ENCODE measurements around the gene ARHGEF4. TPM values are rescaled to one million over a fixed set of nuclear protein-coding genes. Genes with fewer than 3 reads are reported as not detected.
A peak's percentile ranks its signal among the peaks of the same experiment; 100 is the strongest.

Gene ARHGEF4
- total and polyA plus RNA-seq, 7 experiments from 2014 or later: 2.0 to 4.4 (median 3.0) TPM; not detected in 1

DNA sequence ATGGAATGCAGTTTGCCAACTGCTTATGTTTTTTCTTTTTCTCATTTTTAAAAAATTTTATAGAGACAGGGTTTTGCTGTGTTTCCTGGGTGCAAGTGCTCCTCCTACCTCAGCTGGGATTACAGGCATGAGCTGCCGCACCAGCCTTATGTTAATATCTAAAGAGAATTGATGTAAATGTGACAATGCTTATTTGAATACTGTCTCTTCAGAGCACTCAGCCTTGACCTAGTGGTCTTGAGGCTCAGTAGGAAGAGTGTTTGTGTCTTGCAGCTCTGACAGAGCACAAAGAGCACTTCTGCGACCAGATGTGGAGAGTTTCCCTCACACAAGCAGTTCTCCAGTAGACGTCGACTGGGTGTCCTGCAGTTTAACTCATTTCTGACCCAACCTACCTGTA lies 55.3 kb downstream of the ARHGEF4 start:
- Mint-ChIP-seq H3K27ac (no peak overlapping the region), H3K36me3 (no peaks in the 10 kb centered on the region), H3K4me1 (no peaks in the 10 kb centered on the region), H3K27me3 (peaks cover 16 to 37% (median 32%) of the 10 kb centered on the region in 5 donors), H3K4me3 (no peak overlapping the region), H3K9me3 (peaks cover 0 to 6% (median 0%) of the 10 kb centered on the region in 11 donors)
- Histone ChIP-seq H3K27me3 (ENCODE audit: control insufficient read depth in 2 of 2, insufficient read depth in 2 of 2, low read length in 2 of 2) (no peaks in the 10 kb centered on the region), H3K4me1 (ENCODE audit: control insufficient read depth in 2 of 2, insufficient read depth in 2 of 2, low read length in 2 of 2) (no peaks in the 10 kb centered on the region), H3K36me3 (ENCODE audit: control insufficient read depth in 2 of 3, insufficient read depth in 3 of 3, low read length in 3 of 3) (no peaks in the 10 kb centered on the region), H3K4me3 (ENCODE audit: low read length) (no peak overlapping the region), H3K27ac (ENCODE audit: low read depth, low read length) (no peak overlapping the region), H3K9me3 (ENCODE audit: control insufficient read depth in 2 of 3, low read length in 3 of 3) (no peaks in the 10 kb centered on the region)
- DNase-seq (no peak), ATAC-seq (no peak)
- ChIA-PET CTCF (no interaction called here), POLR2A (no interaction called here)
- intact Hi-C loops (cut with micrococcal nuclease): no loop called here

DNA sequence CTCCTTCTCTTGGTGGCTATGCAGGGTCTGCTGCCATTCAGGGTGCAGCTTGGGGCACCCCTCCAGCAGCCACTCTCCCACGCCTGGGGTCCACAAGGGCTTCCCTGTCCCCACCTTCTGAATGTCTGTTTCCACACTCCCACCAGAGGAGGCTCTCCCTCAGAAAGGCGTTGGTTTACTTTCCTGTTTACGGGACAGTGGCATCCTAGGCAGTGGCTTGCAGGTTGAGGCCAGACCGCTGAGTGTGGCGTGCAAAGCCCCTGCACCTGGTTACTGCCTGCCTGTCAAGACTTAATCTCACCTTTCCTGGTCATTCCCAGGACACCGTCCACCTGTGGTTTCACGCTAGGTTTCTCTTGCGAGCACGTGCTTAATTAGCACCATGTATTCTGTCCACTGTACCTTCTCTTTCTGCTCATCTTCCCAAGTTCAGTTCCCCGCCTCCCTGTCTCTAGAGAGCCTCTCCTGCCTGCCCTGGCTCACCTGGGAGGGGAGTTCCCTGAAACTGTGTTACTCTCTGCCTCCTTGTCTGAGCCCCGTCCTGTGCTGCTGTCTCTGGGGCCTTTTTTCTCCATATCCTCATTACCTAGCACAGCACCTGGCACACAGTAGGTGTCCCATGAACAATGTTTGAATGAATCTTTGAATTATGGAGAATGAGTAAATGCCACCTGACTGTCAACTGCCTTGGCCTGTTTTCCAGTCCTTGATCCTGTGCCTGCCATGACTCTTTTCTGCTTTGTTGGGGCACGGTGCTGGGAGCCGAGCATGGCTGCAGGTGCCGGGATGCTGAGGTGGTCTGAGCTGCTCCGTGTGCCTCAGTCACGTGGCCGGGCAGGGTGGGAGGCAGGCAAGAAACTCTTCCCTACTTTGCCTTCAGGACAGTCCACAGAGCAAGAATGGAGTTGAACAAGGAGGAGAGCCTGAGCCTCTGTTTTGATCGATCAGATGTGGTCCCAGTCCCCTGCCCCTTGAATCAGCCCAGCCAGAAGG lies 56.4 kb downstream of the ARHGEF4 start:
- Histone ChIP-seq H3K9me3 (ENCODE audit: control insufficient read depth in 2 of 3, low read length in 3 of 3) (no peaks in the 10 kb centered on the region), H3K27me3 (ENCODE audit: control insufficient read depth in 2 of 2, insufficient read depth in 2 of 2, low read length in 2 of 2) (no peaks in the 10 kb centered on the region), H3K4me1 (ENCODE audit: control insufficient read depth in 2 of 2, insufficient read depth in 2 of 2, low read length in 2 of 2) (no peaks in the 10 kb centered on the region), H3K27ac (ENCODE audit: low read depth, low read length) (no peak overlapping the region), H3K36me3 (ENCODE audit: control insufficient read depth in 2 of 3, insufficient read depth in 3 of 3, low read length in 3 of 3) (no peaks in the 10 kb centered on the region), H3K4me3 (ENCODE audit: low read length) (no peak overlapping the region)
- Mint-ChIP-seq H3K4me1 (no peaks in the 10 kb centered on the region), H3K36me3 (no peaks in the 10 kb centered on the region), H3K27me3 (peaks cover 13 to 37% (median 32%) of the 10 kb centered on the region in 5 donors), H3K9me3 (peaks cover 0 to 6% (median 0%) of the 10 kb centered on the region in 11 donors), H3K4me3 (no peak overlapping the region), H3K27ac (no peak overlapping the region)
- ATAC-seq (no peak), DNase-seq (no peak)
- intact Hi-C loops (cut with micrococcal nuclease): no loop called here
- ChIA-PET POLR2A (no interaction called here), CTCF (no interaction called here)

DNA sequence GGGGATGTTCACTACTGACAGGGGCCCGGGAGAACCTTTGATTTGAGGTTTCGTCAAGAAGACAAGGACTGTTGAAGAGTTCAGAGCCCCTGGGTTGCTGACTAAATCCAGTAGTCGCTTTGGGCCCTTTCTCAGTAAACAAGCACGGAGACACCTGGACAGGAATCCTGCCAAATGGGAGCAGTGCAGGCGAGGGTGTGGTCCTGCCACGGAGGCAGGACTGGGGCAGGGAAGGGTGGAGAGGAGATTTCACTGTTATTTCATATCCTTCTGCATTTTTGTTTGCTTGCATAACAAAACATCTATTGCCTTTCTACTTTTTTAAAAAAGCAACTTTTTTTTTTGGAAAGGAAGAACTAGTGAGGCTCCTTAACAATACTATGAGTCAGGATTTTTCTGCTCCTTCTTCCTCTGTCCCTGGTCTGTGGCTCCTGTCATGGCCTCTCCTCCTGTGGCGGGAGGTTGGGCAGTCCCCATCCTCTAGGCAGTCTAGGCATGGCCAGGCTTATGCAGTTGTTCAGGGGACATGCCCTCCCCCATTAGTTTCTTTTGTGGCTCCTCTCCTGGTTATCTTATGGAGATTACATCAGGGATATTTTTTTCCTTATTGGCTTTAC lies 57.7 kb downstream of the ARHGEF4 start:
- Mint-ChIP-seq H3K9me3 (peaks cover 0 to 6% (median 0%) of the 10 kb centered on the region in 11 donors), H3K27ac (no peak overlapping the region), H3K27me3 (peaks cover 14 to 35% (median 28%) of the 10 kb centered on the region in 5 donors), H3K36me3 (no peaks in the 10 kb centered on the region), H3K4me3 (no peak overlapping the region), H3K4me1 (no peaks in the 10 kb centered on the region)
- H3K9me3 ChIP-seq (ENCODE audit: control insufficient read depth in 2 of 3, low read length in 3 of 3): no peaks in the 10 kb centered on the region
- no peaks in the 10 kb centered on the region for H3K36me3 ChIP-seq (ENCODE audit: control insufficient read depth in 2 of 3, insufficient read depth in 3 of 3, low read length in 3 of 3)
- POLR2A ChIA-PET: no interaction called here
- H3K4me3 ChIP-seq (ENCODE audit: low read length): no peak overlapping the region
- intact Hi-C loops (cut with micrococcal nuclease): no loop called here
- H3K4me1 ChIP-seq (ENCODE audit: control insufficient read depth in 2 of 2, insufficient read depth in 2 of 2, low read length in 2 of 2): no peaks in the 10 kb centered on the region
- no peak for DNase-seq
- peak; percentile 22 for ATAC-seq
- CTCF ChIA-PET: no interaction called here
- no peak overlapping the region for H3K27ac ChIP-seq (ENCODE audit: low read depth, low read length)
- H3K27me3 ChIP-seq (ENCODE audit: control insufficient read depth in 2 of 2, insufficient read depth in 2 of 2, low read length in 2 of 2): no peaks in the 10 kb centered on the region

DNA sequence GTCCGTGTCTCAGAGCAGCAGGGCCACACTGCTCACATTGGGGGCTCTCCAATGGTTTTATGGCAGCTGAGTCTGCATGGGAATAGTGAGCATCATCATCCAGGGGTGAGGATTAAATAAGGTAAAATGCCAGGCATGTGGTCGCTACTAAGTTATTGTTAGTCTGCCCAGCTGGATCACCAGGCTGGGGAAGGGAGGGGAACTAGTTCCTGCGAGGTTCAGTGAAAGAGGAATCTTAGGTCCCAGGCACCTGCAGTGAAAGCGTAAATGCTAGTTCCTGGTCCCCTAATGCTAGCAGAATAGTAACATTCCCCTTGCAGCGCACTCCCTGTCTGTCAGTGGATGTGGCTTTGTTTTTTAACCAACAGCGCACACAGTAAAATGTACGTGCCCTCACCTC lies 60.1 kb downstream of the ARHGEF4 start:
- no peak overlapping the region for H3K4me3 Mint-ChIP-seq
- ChIA-PET POLR2A (no interaction called here), CTCF (no interaction called here)
- no peaks in the 10 kb centered on the region for H3K4me1 Mint-ChIP-seq
- DNase-seq (no peak), ATAC-seq (no peak)
- no peaks in the 10 kb centered on the region for H3K27me3 ChIP-seq (ENCODE audit: control insufficient read depth in 2 of 2, insufficient read depth in 2 of 2, low read length in 2 of 2)
- no peak overlapping the region for H3K27ac Mint-ChIP-seq
- H3K36me3 Mint-ChIP-seq: no peaks in the 10 kb centered on the region
- intact Hi-C loops (cut with micrococcal nuclease): no loop called here
- no peaks in the 10 kb centered on the region for H3K36me3 ChIP-seq (ENCODE audit: control insufficient read depth in 2 of 3, insufficient read depth in 3 of 3, low read length in 3 of 3)
- no peak overlapping the region for H3K4me3 ChIP-seq (ENCODE audit: low read length)
- H3K4me1 ChIP-seq (ENCODE audit: control insufficient read depth in 2 of 2, insufficient read depth in 2 of 2, low read length in 2 of 2): no peaks in the 10 kb centered on the region
- H3K27ac ChIP-seq (ENCODE audit: low read depth, low read length): no peak overlapping the region
- peaks cover 0 to 6% (median 0%) of the 10 kb centered on the region in 11 donors for H3K9me3 Mint-ChIP-seq
- no peaks in the 10 kb centered on the region for H3K9me3 ChIP-seq (ENCODE audit: control insufficient read depth in 2 of 3, low read length in 3 of 3)
- H3K27me3 Mint-ChIP-seq: peaks cover 9 to 35% (median 18%) of the 10 kb centered on the region in 5 donors

DNA sequence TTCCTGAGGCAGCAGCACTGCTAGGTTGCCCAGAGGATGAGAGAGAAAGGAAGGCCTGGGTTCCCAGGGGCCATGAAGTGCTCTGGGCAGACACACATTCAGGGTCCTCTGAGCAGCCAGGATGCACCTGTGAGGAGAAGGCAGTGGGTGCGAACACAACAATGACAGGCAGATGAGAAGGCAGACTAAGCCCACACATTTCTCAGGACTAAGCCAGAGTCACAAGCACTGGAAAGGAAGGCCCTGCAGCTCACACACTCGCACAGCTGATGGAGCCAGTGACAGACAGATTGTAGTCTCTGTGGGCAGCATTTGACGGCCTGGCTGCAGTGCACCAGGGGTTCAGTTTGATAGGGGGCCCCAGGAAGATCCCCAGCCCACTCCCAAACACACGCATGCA lies 61.8 kb downstream of the ARHGEF4 start:
- Mint-ChIP-seq H3K27ac (no peak overlapping the region), H3K27me3 (peaks cover 4 to 19% (median 11%) of the 10 kb centered on the region in 5 donors), H3K4me3 (no peak overlapping the region), H3K36me3 (peaks cover 0 to under 1% (median 0%) of the 10 kb centered on the region in 5 donors), H3K9me3 (peaks cover 0 to 6% (median 0%) of the 10 kb centered on the region in 11 donors), H3K4me1 (no peaks in the 10 kb centered on the region)
- ChIA-PET POLR2A (no interaction called here), CTCF (no interaction called here)
- H3K27ac ChIP-seq (ENCODE audit: low read depth, low read length): no peak overlapping the region
- H3K9me3 ChIP-seq (ENCODE audit: control insufficient read depth in 2 of 3, low read length in 3 of 3): no peaks in the 10 kb centered on the region
- no peaks in the 10 kb centered on the region for H3K36me3 ChIP-seq (ENCODE audit: control insufficient read depth in 2 of 3, insufficient read depth in 3 of 3, low read length in 3 of 3)
- no peak overlapping the region for H3K4me3 ChIP-seq (ENCODE audit: low read length)
- no peaks in the 10 kb centered on the region for H3K27me3 ChIP-seq (ENCODE audit: control insufficient read depth in 2 of 2, insufficient read depth in 2 of 2, low read length in 2 of 2)
- DNase-seq (no peak), ATAC-seq (no peak)
- intact Hi-C loops (cut with micrococcal nuclease): no loop called here
- no peaks in the 10 kb centered on the region for H3K4me1 ChIP-seq (ENCODE audit: control insufficient read depth in 2 of 2, insufficient read depth in 2 of 2, low read length in 2 of 2)

DNA sequence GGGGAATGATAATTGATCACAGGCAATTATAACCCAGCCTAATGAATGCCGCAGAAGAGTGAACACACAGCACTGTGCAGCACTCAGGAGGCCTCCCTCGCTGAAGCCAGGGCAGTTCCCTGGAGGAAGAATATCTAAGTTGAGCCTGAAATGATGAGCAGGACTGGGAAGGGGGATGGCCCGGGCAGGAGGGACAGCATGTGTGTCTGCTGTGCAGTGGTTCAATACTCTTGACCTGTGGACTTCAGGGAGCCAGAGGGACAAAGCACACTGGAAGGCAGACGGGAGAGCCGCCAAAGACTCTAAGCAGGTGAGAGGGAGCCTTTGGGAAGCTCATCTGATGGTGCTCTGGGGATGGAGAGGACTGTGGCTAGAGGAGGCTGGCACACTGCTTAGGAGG lies 62.6 kb downstream of the ARHGEF4 start:
- Mint-ChIP-seq H3K27ac (no peak overlapping the region), H3K36me3 (peaks cover 0 to 3% (median 0%) of the 10 kb centered on the region in 5 donors), H3K4me3 (no peak overlapping the region), H3K9me3 (peaks cover 0 to 6% (median 0%) of the 10 kb centered on the region in 11 donors), H3K27me3 (peaks cover 6 to 15% (median 10%) of the 10 kb centered on the region in 5 donors), H3K4me1 (no peaks in the 10 kb centered on the region)
- Histone ChIP-seq H3K4me1 (ENCODE audit: control insufficient read depth in 2 of 2, insufficient read depth in 2 of 2, low read length in 2 of 2) (no peaks in the 10 kb centered on the region), H3K4me3 (ENCODE audit: low read length) (no peak overlapping the region), H3K9me3 (ENCODE audit: control insufficient read depth in 2 of 3, low read length in 3 of 3) (no peaks in the 10 kb centered on the region), H3K27ac (ENCODE audit: low read depth, low read length) (no peak overlapping the region), H3K36me3 (ENCODE audit: control insufficient read depth in 2 of 3, insufficient read depth in 3 of 3, low read length in 3 of 3) (no peaks in the 10 kb centered on the region), H3K27me3 (ENCODE audit: control insufficient read depth in 2 of 2, insufficient read depth in 2 of 2, low read length in 2 of 2) (no peaks in the 10 kb centered on the region)
- ChIA-PET CTCF (no interaction called here), POLR2A (no interaction called here)
- ATAC-seq (no peak), DNase-seq (no peak)
- intact Hi-C loops (cut with micrococcal nuclease): no loop called here
